Myocyte (in vitro differentiated cells): ENCODE results near the gene OR11A1. TPM values are rescaled to one million over a fixed set of nuclear protein-coding genes. Genes with fewer than 3 reads are reported as not detected.
"Not testable (repeated sequence)": the region's sequence is repeated elsewhere in the genome, so short reads cannot be mapped to it uniquely, and the experiment has no call there.

Experiments
- DNase-seq: peaks from one replicate; pipeline ENCODE4 v3.0.0-alpha.2; 2012; ENCODE audit warnings: low read depth
- total RNA-seq: library from RNA; depleted of rRNA; stranded (reverse); fragments of >200 nt; gene quantifications from 2 replicates; pipeline ENCODE4 v1.2.3, GENCODE V29; 2014

OR11A1 gene
- total RNA-seq, 1 donor from 2014 or later, result not detected

- DNase-seq, result no peak
These were observed 22.7 kb upstream of the OR11A1 start for GRCh38 chr6:29479560-29479959.

GRCh38 chr6:29478740-29479139 is 21.9 kb upstream of the OR11A1 start:
- no peak for DNase-seq

GRCh38 chr6:29477923-29478450 is 21.1 kb upstream of the OR11A1 start:
- DNase-seq, result no peak

DNA sequence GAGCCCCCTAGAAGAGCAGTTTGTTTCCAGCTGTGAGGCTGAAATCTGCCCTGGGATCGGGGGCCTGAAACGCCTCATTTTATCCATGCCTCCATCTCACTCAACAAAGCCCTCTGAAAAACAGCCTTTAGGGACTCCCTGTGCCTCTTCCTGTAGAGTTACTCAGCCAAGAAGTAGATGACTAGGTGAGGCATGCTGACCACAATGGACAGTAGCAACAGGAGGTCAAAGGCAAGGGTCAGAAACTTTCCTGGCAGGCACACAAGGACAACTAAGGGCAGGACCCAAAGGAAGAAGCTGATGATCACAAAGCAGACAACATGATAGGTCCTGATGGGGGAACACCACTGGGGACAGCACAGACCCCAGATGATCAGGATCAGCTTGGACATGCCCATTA is 18.1 kb upstream of the OR11A1 start:
- no peak for DNase-seq

- DNase-seq, result no peak
These were observed 9.4 kb upstream of the OR11A1 start for GRCh38 chr6:29466241-29466640.

DNA sequence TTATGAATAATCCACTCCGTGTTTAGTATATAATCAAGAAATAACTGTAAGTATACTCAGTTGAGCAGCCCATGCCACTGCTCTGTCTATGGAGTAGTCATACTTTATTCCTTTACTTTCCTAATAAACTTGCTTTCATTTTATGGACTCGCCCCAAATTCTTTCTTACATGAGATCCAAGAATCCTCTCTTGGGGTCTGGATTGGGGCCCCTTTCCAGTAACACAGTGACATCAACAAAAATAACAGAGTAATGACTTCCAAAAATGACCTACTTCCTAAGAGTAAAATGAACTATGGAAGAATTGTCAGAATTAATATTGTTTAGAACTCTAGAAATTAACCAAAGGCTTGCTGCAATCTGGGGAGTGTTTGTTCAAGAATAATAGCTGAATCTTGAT is 8.9 kb upstream of the OR11A1 start:
- DNase-seq, result no peak

GRCh38 chr6:29465279-29465678 is 8.4 kb upstream of the OR11A1 start:
- DNase-seq, result no peak

DNA sequence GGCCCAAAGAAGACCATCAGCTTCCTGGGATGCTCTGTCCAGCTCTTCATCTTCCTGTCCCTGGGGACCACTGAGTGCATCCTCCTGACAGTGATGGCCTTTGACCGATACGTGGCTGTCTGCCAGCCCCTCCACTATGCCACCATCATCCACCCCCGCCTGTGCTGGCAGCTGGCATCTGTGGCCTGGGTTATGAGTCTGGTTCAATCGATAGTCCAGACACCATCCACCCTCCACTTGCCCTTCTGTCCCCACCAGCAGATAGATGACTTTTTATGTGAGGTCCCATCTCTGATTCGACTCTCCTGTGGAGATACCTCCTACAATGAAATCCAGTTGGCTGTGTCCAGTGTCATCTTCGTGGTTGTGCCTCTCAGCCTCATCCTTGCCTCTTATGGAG is 5.2 kb upstream of the OR11A1 start:
- no peak for DNase-seq

DNA sequence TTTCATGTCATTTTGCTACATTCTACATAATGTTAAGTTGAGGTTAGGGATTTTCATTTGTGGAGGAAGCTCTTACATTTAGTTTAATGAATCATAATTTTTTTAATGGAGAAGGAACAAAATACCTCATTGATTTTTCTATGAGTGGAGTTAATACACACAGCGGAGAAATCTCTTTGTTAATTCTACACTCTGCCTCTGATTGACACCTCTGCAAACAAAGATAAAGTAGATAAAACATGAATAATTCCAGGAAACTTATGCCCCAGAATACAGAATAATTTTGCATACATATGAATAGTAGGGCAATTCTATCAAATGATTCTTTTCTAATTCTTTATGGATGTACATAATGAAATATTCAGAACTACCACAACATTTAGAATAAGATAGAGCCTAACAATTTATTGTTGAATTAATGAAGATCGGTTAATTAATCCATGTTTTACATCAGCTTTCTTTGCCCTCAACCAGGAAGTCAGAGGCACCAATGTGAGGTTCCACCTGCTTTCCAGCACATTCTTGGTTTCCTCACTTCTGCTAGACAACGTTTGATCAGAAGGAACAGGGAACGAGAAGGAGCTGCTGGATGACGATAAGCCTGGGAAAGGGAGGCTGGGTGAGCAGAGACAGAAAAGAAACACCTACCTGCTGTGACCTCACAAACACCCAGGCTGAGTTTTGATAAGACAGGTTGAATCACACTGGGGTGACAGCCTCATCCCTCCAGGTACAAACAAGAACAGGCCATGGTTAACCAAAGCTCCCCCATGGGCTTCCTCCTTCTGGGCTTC is 4.3 kb upstream of the OR11A1 start:
- no peak for DNase-seq

GRCh38 chr6:29451471-29452193 is 5.2 kb downstream of the OR11A1 start:
- DNase-seq, result no peak

GRCh38 chr6:29447670-29448069 is 9.2 kb downstream of the OR11A1 start:
- DNase-seq, result no peak

- not testable (repeated sequence) for DNase-seq
These were observed 12.8 kb downstream of the OR11A1 start for GRCh38 chr6:29444031-29444430.

DNA sequence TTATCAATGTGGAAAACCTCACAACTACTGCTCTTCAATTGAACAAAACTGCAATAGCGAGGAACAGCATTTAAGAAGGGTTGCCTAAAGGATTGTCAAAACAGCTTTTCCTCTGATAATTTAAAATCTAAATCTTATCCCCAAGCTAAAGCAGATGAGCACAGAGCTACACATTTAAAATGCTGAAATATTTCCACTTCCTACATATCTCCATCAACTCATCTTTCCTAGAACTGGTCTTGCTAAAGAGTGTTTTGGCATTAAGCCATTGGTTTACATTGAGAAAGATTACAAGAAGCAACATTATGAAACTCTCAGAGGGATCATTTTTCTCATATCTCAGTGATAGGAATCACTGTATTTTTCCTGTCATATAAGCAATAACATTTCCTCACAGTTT is 14.2 kb downstream of the OR11A1 start:
- DNase-seq, result no peak

GRCh38 chr6:29439006-29439405 is 17.9 kb downstream of the OR11A1 start, which contains the start of gene OR10C1:
Gene OR10C1, plus strand, starts transcription at chr6:29439306. Its CDS starts 710 bp downstream, at chr6:29440016.
- DNase-seq, result no peak

GRCh38 chr6:29436730-29437129 is 20.1 kb downstream of the OR11A1 start:
- not testable (repeated sequence) for DNase-seq

GRCh38 chr6:29426654-29427053 is 30.2 kb downstream of the OR11A1 start:
- no peak for DNase-seq

DNA sequence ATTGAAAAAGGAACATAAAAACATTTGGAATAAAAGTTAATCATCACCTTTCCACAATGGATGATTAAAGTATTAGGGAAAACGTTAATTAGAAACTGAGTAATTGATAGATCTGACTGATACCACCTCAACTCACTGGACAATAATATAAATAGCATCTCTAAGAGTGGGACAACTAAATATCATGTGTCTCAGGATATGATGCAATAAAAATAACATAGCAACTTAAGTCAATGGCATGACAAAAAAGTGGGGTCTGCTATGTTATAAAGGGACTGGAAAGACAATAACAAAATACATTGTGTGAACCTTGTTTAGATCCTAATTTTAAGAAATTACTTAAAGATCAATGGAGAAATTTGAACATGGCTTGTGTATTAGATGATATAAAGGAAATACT is 31.8 kb downstream of the OR11A1 start:
- DNase-seq, result no peak

DNA sequence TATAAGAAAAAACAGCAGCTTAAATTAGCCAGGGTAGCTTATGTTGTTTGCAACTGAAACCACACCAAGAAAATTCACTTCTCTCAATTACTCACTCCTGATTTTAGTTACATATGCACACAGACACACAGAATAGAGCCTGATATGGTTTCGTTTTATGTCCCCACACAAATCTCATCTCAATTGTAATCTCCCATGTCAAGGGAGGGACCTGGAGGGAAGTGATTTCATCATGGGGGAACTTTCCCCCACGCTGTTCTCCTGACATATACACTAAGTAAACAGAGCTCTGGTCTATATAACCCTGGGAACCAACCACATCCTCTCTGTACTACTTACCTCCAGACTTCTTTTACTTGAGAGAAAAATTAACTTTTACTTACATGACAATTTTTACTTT is 32.3 kb downstream of the OR11A1 start:
- no peak for DNase-seq

GRCh38 chr6:29424168-29424567 is 32.7 kb downstream of the OR11A1 start:
- no peak for DNase-seq

DNA sequence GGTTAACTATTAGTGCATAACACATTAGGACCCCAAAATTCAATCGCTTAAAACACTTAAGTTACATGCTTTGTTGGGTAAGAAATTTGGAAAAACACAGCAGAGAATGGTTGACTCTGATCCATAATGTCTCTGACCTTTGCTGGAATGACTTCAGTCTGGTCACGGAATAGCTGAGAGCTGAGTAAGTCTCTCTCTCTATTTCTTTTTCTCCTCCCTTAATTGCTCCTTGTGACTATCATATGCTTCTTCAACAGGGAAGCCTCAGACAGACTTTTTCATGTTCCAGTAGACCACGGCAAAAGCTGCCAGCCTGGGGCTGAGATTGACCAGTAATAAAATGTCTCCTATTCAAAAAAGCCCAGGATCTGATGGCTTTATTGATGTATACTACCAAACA is 37.4 kb downstream of the OR11A1 start:
- no peak for DNase-seq

DNA sequence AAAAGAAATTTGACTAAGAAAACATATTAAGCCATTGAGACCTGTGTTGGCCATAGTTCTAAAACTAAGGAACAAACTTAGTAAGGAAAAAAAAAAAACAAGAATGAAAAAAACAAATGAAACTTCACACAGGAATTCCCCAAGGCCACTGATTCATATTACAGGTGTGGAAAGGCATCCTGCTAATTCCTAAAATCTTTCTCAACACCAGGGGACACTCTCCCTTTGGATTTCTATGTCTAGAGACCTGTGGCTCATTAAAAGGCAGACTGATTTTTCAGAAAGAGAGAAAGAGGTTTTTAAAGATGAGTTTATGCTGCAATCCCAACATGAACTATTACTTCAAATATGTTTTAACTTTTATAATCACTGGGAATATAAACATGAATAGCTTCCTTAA is 42.3 kb downstream of the OR11A1 start, which contains the start of gene OR12D1:
OR12D1 (plus strand) TSS at position 341 of the 400 bp plus-strand sequence.
- no peak for DNase-seq

- no peak for DNase-seq
These were observed 53.1 kb downstream of the OR11A1 start for GRCh38 chr6:29403801-29404200.
